HG03439 (cell line): ENCODE data around the gene POC5.
"Not testable (repeated sequence)": the region's sequence is repeated elsewhere in the genome, so short reads cannot be mapped to it uniquely, and the experiment has no call there.

Source experiments
- ATAC-seq: cut with Tn5 transposase; IDR thresholded peaks from one replicate; pipeline ENCODE4 v1.9.1; 2021; ENCODE audit warnings: mild to moderate bottlenecking, moderate library complexity; ENCODE audit not compliant: unreplicated experiment

POC5 gene

GRCh38 chr5:75707911-75708509 is 9.2 kb downstream of the POC5 start:
- ATAC-seq: no peak

- ATAC-seq: no peak
Measured at GRCh38 chr5:75706775-75707174, 10.5 kb downstream of the POC5 start.

- ATAC-seq: no peak
Measured at GRCh38 chr5:75706016-75706415, 11.2 kb downstream of the POC5 start.

- no peak for ATAC-seq
Measured at GRCh38 chr5:75701856-75702255, 15.4 kb downstream of the POC5 start.

- ATAC-seq: not testable (repeated sequence)
Measured at GRCh38 chr5:75695472-75696351, 21.5 kb downstream of the POC5 start.

GRCh38 chr5:75694781-75695180 is 22.5 kb downstream of the POC5 start:
- no peak for ATAC-seq

GRCh38 chr5:75690669-75691068 is 26.6 kb downstream of the POC5 start:
- ATAC-seq: no peak

GRCh38 chr5:75686480-75686879 is 30.8 kb downstream of the POC5 start:
- no peak for ATAC-seq

- ATAC-seq: no peak
Measured at GRCh38 chr5:75685141-75685540, 32.1 kb downstream of the POC5 start.

GRCh38 chr5:75681125-75681830 is 36.0 kb downstream of the POC5 start:
- ATAC-seq: peak; percentile 57

GRCh38 chr5:75678155-75678554 is 39.1 kb downstream of the POC5 start:
- no peak for ATAC-seq

- ATAC-seq: no peak
Measured at GRCh38 chr5:75677607-75678006, 39.6 kb downstream of the POC5 start.

- ATAC-seq: no peak
Measured at GRCh38 chr5:75675783-75676182, 41.5 kb downstream of the POC5 start.

- ATAC-seq: no peak
Measured at GRCh38 chr5:75672616-75673015, 44.6 kb downstream of the POC5 start.

- ATAC-seq: no peak
Measured at GRCh38 chr5:75671506-75671905, 45.7 kb downstream of the POC5 start.

- no peak for ATAC-seq
Measured at GRCh38 chr5:75670577-75670976, 46.7 kb downstream of the POC5 start.

- peak; percentile 94 for ATAC-seq
Measured at GRCh38 chr5:75668977-75669689, 48.1 kb downstream of the POC5 start.

GRCh38 chr5:75668445-75668844 is 48.8 kb downstream of the POC5 start:
- ATAC-seq: no peak

- ATAC-seq: no peak
Measured at GRCh38 chr5:75667586-75667985, 49.7 kb downstream of the POC5 start.

- ATAC-seq: no peak
Measured at GRCh38 chr5:75666801-75667200, 50.4 kb downstream of the POC5 start.

- no peak for ATAC-seq
Measured at GRCh38 chr5:75664979-75665378, 52.3 kb downstream of the POC5 start.
